ENCODE measurements around the gene ANKRD13C.
A peak's percentile ranks its signal among the peaks of the same experiment; 100 is the strongest.
"Not testable (repeated sequence)": the region's sequence is repeated elsewhere in the genome, so short reads cannot be mapped to it uniquely, and the experiment has no call there.

ANKRD13C gene

DNA sequence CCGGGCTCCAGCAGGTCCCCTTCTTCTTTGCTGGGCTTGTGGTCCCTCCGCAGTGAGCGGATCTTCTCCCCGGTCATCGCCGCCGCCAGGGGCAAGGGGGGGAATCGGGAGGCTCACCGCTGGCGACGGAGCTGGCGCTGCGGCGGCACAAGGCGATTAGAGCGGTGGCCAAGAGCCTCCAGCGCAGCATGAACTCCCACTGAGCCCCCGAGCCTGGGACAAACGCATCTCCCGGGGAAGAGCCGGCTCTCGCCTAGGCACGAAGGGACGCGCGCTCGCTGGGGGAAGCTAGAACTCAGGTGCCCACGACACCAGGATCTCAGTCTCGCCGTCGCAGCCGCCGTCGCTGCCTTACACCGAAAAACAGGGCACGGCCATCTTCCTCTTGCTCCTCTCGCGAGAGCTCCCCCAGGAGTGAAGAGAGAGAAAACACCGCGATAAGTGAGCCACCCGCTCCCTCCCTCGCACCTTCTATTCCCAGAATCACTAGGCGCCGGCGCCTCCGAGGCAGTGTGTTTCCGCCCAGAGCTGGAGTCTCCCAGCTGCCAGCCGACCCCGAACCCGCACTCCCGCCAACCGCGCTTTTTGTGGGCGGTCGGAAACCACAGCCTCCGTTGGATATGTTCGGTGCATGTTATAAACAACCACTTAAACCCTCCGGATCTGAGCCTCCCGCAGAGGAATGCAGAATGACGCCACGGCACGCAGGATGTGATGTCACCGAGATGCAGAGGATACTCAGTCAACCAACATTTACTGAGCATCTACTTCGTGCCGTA, at the start of gene ANKRD13C:
Gene ANKRD13C (minus strand): TSS at position 391 of the 779 bp plus-strand sequence. CDS start 314 bp downstream, at position 77.
- peak within 1 kb of the TSS; percentile 87 for H3K4me3 Mint-ChIP-seq
- peak within 1 kb of the TSS; percentile 99 for H3K27ac Mint-ChIP-seq
- no peaks in the 10 kb centered on the region for H3K9me3 Mint-ChIP-seq
- DNase-seq: peak; percentile 87
- H3K36me3 Mint-ChIP-seq (ENCODE audit: low read depth): peaks cover 14% of the 10 kb centered on the region
- H3K4me1 Mint-ChIP-seq: peaks cover 37% of the 10 kb centered on the region
- ATAC-seq: peak; percentile 93
- H3K27me3 Mint-ChIP-seq: no peaks in the 10 kb centered on the region

GRCh38 chr1:70403759-70404158, 49.2 kb upstream of the ANKRD13C start:
- no peak for DNase-seq
- H3K36me3 Mint-ChIP-seq (ENCODE audit: low read depth): no peaks in the 10 kb centered on the region
- no peak overlapping the region for H3K4me3 Mint-ChIP-seq
- H3K4me1 Mint-ChIP-seq: no peaks in the 10 kb centered on the region
- ATAC-seq: no peak
- peaks cover 10% of the 10 kb centered on the region for H3K27me3 Mint-ChIP-seq
- H3K27ac Mint-ChIP-seq: no peak overlapping the region
- H3K9me3 Mint-ChIP-seq: no peaks in the 10 kb centered on the region

DNA sequence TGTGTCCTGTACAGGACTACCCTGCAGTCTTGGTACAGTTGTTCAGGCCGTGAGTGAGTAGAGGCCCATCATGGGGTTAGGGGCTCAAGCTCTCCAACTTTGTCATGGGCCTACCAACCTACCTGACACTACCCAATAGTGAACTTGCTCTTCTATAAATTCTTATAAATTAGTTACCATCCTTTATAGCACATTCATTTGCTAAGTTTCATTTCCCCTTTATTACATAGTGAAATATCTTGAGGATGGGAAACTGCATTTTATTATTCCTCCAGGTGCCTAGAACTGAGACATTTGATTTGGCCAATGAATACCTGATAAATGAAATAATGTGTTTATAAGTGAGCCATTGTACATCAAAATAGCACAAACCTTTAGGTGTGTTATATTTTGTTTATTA, 47.5 kb upstream of the ANKRD13C start:
- Mint-ChIP-seq H3K4me1 (no peaks in the 10 kb centered on the region), H3K27me3 (peaks cover 12% of the 10 kb centered on the region), H3K9me3 (no peaks in the 10 kb centered on the region), H3K27ac (no peak overlapping the region), H3K36me3 (ENCODE audit: low read depth) (no peaks in the 10 kb centered on the region), H3K4me3 (no peak overlapping the region)
- DNase-seq (no peak), ATAC-seq (no peak)

DNA sequence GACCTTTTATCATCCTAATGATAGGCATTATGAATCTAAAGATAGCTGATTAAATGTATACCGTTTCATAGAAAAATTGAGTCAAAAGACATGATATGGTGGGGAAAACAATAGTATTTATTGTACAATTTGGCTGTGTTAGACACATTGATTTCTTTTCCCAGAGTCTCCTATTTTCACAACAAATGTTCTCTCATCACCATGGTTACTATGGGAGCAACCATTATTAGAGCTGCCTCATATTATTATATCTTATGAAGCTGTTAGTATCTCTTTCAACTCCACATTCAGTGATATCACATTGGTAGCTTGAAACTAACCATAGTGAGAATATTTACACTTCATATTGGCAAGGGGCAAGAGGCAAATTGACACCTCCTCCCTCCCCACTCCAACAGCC, 45.8 kb upstream of the ANKRD13C start:
- Mint-ChIP-seq H3K9me3 (no peaks in the 10 kb centered on the region), H3K36me3 (ENCODE audit: low read depth) (no peaks in the 10 kb centered on the region), H3K27ac (no peak overlapping the region), H3K27me3 (peaks cover 8% of the 10 kb centered on the region), H3K4me1 (no peaks in the 10 kb centered on the region), H3K4me3 (no peak overlapping the region)
- ATAC-seq (no peak), DNase-seq (no peak)

DNA sequence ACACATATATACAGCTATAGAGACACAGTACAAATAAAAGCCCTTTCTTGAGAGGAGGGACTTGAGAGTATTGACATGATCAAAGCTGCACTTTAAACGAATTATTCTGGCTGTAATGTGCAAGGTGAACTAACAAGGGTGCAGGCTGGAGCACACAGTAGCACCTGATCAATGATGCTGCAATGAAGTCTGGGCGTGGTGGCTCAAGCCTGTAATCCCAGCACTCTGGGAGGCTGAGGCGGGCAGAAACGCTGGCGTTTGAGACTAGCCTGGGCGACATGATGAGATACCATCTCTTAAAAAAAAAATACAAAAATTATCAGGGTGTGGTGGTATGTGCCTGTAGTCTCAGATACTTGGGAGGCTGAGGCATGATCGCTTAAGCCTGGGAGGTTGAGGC, 42.5 kb upstream of the ANKRD13C start:
- H3K27ac Mint-ChIP-seq: no peak overlapping the region
- no peak for ATAC-seq
- no peaks in the 10 kb centered on the region for H3K9me3 Mint-ChIP-seq
- H3K36me3 Mint-ChIP-seq (ENCODE audit: low read depth): no peaks in the 10 kb centered on the region
- H3K4me3 Mint-ChIP-seq: no peak overlapping the region
- peaks cover 9% of the 10 kb centered on the region for H3K27me3 Mint-ChIP-seq
- no peak for DNase-seq
- no peaks in the 10 kb centered on the region for H3K4me1 Mint-ChIP-seq

DNA sequence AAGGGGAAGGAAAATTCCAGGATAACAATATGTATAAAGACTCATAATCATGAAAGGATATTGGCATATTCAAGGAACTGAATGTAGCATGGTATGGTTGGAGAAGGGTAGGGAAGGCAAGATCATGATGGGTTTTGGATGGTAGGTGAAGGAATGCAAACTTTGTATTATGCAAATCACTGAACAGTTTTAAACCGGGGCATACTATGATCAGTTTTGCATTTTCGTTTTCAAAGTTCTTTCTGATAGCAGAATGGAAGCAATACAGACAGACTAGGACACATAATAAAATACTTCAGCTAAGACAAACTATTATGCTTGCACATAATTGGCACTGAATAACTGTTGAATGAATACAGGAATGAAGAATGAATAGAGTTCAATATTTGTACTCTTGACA, 42.1 kb upstream of the ANKRD13C start:
- ATAC-seq: no peak
- H3K4me3 Mint-ChIP-seq: no peak overlapping the region
- no peaks in the 10 kb centered on the region for H3K4me1 Mint-ChIP-seq
- H3K27ac Mint-ChIP-seq: no peak overlapping the region
- H3K27me3 Mint-ChIP-seq: peaks cover 12% of the 10 kb centered on the region
- no peak for DNase-seq
- no peaks in the 10 kb centered on the region for H3K36me3 Mint-ChIP-seq (ENCODE audit: low read depth)
- H3K9me3 Mint-ChIP-seq: no peaks in the 10 kb centered on the region

DNA sequence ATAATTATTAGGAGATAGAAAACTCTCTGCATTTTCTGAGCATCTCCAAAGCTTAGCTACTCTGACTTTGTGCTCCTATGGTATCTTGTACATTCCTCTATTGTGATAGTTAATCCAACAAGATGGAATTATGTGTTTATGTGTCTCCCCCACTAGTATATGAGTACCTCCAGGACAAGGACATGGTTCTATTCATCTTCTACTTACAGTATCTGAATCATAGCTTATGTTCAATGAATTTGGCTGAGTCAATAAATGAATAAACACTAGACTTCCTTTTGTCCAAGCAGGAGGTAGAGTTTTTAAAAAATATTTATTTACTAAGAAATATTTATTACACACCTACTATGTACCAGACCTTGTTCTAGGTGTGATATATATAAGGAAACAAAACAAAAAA, 38.1 kb upstream of the ANKRD13C start:
- no peak overlapping the region for H3K27ac Mint-ChIP-seq
- no peak for DNase-seq
- H3K36me3 Mint-ChIP-seq (ENCODE audit: low read depth): no peaks in the 10 kb centered on the region
- H3K4me1 Mint-ChIP-seq: no peaks in the 10 kb centered on the region
- peaks cover 17% of the 10 kb centered on the region for H3K27me3 Mint-ChIP-seq
- no peak overlapping the region for H3K4me3 Mint-ChIP-seq
- no peak for ATAC-seq
- H3K9me3 Mint-ChIP-seq: no peaks in the 10 kb centered on the region

DNA sequence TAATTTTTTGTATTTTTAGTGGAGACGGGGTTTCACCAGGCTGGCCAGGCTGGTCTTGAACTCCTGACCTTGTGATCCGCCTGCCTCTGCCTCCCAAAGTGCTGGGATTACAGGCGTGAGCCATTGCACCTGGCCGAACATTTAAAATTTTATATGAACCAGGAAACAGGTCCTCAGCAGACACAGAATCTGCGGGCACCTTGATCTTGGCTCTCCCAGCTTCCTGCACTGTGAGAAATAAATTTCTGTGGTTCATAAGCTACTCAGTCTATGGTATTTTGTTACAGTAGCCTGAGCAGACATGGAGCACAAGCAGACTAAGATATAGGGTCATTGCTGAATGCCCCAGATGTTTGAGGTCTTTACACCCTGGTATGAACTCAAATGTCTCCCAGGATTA, 33.0 kb upstream of the ANKRD13C start:
- no peak overlapping the region for H3K4me3 Mint-ChIP-seq
- no peak overlapping the region for H3K27ac Mint-ChIP-seq
- ATAC-seq: no peak
- H3K9me3 Mint-ChIP-seq: no peaks in the 10 kb centered on the region
- no peak for DNase-seq
- H3K36me3 Mint-ChIP-seq (ENCODE audit: low read depth): no peaks in the 10 kb centered on the region
- H3K27me3 Mint-ChIP-seq: peaks cover 10% of the 10 kb centered on the region
- H3K4me1 Mint-ChIP-seq: no peaks in the 10 kb centered on the region

GRCh38 chr1:70386121-70386520, 31.6 kb upstream of the ANKRD13C start:
- no peak for DNase-seq
- no peaks in the 10 kb centered on the region for H3K4me1 Mint-ChIP-seq
- H3K27ac Mint-ChIP-seq: no peak overlapping the region
- ATAC-seq: no peak
- no peak overlapping the region for H3K4me3 Mint-ChIP-seq
- no peaks in the 10 kb centered on the region for H3K9me3 Mint-ChIP-seq
- no peaks in the 10 kb centered on the region for H3K36me3 Mint-ChIP-seq (ENCODE audit: low read depth)
- peaks cover 8% of the 10 kb centered on the region for H3K27me3 Mint-ChIP-seq

DNA sequence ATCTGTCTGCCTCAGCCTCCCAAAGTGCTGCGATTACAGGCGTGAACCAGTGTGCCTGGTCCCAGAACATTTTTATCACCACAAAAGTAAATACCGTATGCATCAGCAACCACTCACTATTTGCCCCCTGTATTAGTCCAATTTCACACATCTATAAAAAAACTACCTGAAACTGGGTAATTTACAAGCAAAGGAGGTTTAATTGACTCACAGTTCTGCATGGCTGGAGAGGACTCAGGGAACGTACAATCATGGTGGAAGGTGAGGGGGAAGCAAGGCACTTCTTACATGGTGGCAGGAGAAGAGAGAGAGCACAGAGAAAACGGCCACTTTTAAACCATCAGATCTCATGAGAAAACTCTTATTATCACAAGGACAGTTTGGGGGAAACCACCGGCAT, 31.0 kb upstream of the ANKRD13C start:
- H3K9me3 Mint-ChIP-seq: no peaks in the 10 kb centered on the region
- H3K27me3 Mint-ChIP-seq: peaks cover 8% of the 10 kb centered on the region
- no peak for ATAC-seq
- H3K4me3 Mint-ChIP-seq: no peak overlapping the region
- no peaks in the 10 kb centered on the region for H3K36me3 Mint-ChIP-seq (ENCODE audit: low read depth)
- H3K4me1 Mint-ChIP-seq: no peaks in the 10 kb centered on the region
- H3K27ac Mint-ChIP-seq: no peak overlapping the region
- DNase-seq: no peak

- DNase-seq: no peak
- ATAC-seq: no peak
- H3K36me3 Mint-ChIP-seq (ENCODE audit: low read depth): no peaks in the 10 kb centered on the region
- no peak overlapping the region for H3K27ac Mint-ChIP-seq
- H3K9me3 Mint-ChIP-seq: no peaks in the 10 kb centered on the region
- no peak overlapping the region for H3K4me3 Mint-ChIP-seq
- H3K27me3 Mint-ChIP-seq: peaks cover 8% of the 10 kb centered on the region
- H3K4me1 Mint-ChIP-seq: no peaks in the 10 kb centered on the region
Measured at GRCh38 chr1:70384542-70384941, 30.0 kb upstream of the ANKRD13C start.

- H3K27me3 Mint-ChIP-seq: peaks cover 3% of the 10 kb centered on the region
- no peak for DNase-seq
- H3K9me3 Mint-ChIP-seq: no peaks in the 10 kb centered on the region
- no peaks in the 10 kb centered on the region for H3K4me1 Mint-ChIP-seq
- no peak overlapping the region for H3K27ac Mint-ChIP-seq
- no peak for ATAC-seq
- no peaks in the 10 kb centered on the region for H3K36me3 Mint-ChIP-seq (ENCODE audit: low read depth)
- H3K4me3 Mint-ChIP-seq: no peak overlapping the region
Measured at GRCh38 chr1:70383483-70383882, 29.0 kb upstream of the ANKRD13C start.

DNA sequence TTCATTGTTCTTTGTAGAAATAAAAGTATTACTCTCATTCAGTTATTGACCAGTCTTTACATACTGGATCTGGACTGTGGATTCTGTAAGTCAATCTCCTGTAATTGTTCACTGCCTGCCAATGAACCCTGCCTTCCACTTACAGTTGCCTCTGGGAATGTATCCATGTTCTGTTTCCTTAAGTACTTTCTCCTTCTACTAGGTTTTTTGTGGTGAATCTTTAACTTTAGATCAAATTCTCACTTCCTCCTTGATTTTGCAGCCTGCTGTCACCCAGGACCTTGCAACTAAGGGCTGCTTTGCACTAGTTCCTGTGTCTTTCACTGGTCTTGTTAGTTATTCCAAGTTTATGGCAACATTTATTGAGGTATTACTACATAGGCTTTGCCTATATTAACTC, 28.2 kb upstream of the ANKRD13C start:
- Mint-ChIP-seq H3K4me3 (no peak overlapping the region), H3K36me3 (ENCODE audit: low read depth) (no peaks in the 10 kb centered on the region), H3K4me1 (no peaks in the 10 kb centered on the region), H3K27ac (no peak overlapping the region), H3K27me3 (peaks cover 3% of the 10 kb centered on the region), H3K9me3 (no peaks in the 10 kb centered on the region)
- ATAC-seq (no peak), DNase-seq (no peak)

- Mint-ChIP-seq H3K9me3 (no peaks in the 10 kb centered on the region), H3K27ac (no peak overlapping the region)
Measured at GRCh38 chr1:70376196-70376595, 21.7 kb upstream of the ANKRD13C start.

DNA sequence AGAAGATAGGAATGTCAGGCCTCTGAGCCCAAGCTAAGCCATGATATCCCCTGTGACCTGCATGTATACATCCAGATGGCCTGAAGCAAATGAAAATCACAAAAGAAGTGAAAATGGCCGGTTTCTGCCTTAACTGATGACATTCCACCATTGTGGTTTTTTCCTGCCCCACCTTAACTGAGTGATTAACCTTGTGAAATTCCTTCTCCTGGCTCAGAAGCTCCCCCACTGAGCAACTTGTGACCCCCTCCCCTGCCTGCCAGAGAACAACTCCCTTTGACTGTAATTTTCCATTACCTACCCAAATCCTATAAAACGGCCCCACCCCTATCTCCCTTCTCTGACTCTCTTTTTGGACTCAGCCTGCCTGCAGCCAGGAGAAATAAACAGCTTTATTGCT, 19.1 kb upstream of the ANKRD13C start:
- not testable (repeated sequence) for H3K36me3 Mint-ChIP-seq (ENCODE audit: low read depth); H3K27me3 Mint-ChIP-seq; ATAC-seq; DNase-seq; H3K4me3 Mint-ChIP-seq; H3K4me1 Mint-ChIP-seq; H3K9me3 Mint-ChIP-seq; H3K27ac Mint-ChIP-seq

More at GRCh38 chr1:70376196-70376595, 21.7 kb upstream of the ANKRD13C start:
- ATAC-seq (no peak), DNase-seq (no peak)
- Mint-ChIP-seq H3K4me3 (no peak overlapping the region), H3K36me3 (ENCODE audit: low read depth) (no peaks in the 10 kb centered on the region), H3K27me3 (no peaks in the 10 kb centered on the region), H3K4me1 (no peaks in the 10 kb centered on the region)

- H3K9me3 Mint-ChIP-seq: no peaks in the 10 kb centered on the region
- ATAC-seq: no peak
Measured at GRCh38 chr1:70372426-70372825, 17.9 kb upstream of the ANKRD13C start.

More at GRCh38 chr1:70372426-70372825, 17.9 kb upstream of the ANKRD13C start:
- no peaks in the 10 kb centered on the region for H3K36me3 Mint-ChIP-seq (ENCODE audit: low read depth)
- H3K4me3 Mint-ChIP-seq: no peak overlapping the region
- DNase-seq: no peak
- H3K4me1 Mint-ChIP-seq: no peaks in the 10 kb centered on the region
- no peaks in the 10 kb centered on the region for H3K27me3 Mint-ChIP-seq
- no peak overlapping the region for H3K27ac Mint-ChIP-seq

All from activated naive CD8-positive, alpha-beta T cell treated with anti-CD3 and anti-CD28 coated beads, Interleukin-2, amount 50 U/mL, for 24 hours (primary cell).